Astrocyte (in vitro differentiated cells and primary cell): Measurements from ENCODE around the gene CABP7. TPM values are rescaled to one million over a fixed set of nuclear protein-coding genes. Genes with fewer than 3 reads are reported as not detected.

Experiments
- DNase-seq: peaks from one replicate; pipeline ENCODE4 v3.0.0-alpha.2; 2010; ENCODE audit warnings: low read depth
- FAIRE-seq: peaks from 2 replicates; lab custom pipeline; 2011; peaks lifted over from hg19 to GRCh38; lab: Jason Lieb, UNC
- H2AFZ ChIP-seq: 2 replicates; pipeline ENCODE4 v1.6.0; 2012; ENCODE audit warnings: low read depth, low read length, inconsistent platforms
- H3K27ac ChIP-seq: 2 replicates; pipeline ENCODE4 v1.5.1; 2011; ENCODE audit warnings: low read depth, low read length, inconsistent platforms
- H3K27me3 ChIP-seq: 2 replicates; pipeline ENCODE4 v1.6.0; 2011; ENCODE audit warnings: low read length, inconsistent platforms; ENCODE audit not compliant: insufficient read depth
- H3K36me3 ChIP-seq: 2 replicates; pipeline ENCODE4 v1.5.1; 2011; ENCODE audit warnings: low read length, inconsistent platforms; ENCODE audit not compliant: insufficient read depth
- H3K4me1 ChIP-seq: 2 replicates; pipeline ENCODE4 v1.5.1; 2011; ENCODE audit warnings: low read length, inconsistent platforms; ENCODE audit not compliant: insufficient read depth
- H3K4me2 ChIP-seq: 2 replicates; pipeline ENCODE4 v1.6.0; 2012; ENCODE audit warnings: low read length, inconsistent platforms
- H3K4me3 ChIP-seq: 2 replicates; pipeline ENCODE4 v1.5.1; 2011; ENCODE audit warnings: low read depth, mild to moderate bottlenecking, low read length, inconsistent platforms; ENCODE audit not compliant: insufficient read depth
- H3K79me2 ChIP-seq: 2 replicates; pipeline ENCODE4 v1.6.0; 2012; ENCODE audit warnings: mild to moderate bottlenecking, low read length, inconsistent platforms; ENCODE audit not compliant: insufficient read depth
- H3K9ac ChIP-seq: 2 replicates; pipeline ENCODE4 v1.6.0; 2012; ENCODE audit warnings: mild to moderate bottlenecking, low read length, inconsistent platforms
- H3K9me3 ChIP-seq: 2 replicates; pipeline ENCODE4 v1.5.1; 2012; ENCODE audit warnings: low read depth, mild to moderate bottlenecking, low read length, inconsistent platforms; ENCODE audit not compliant: insufficient read depth
- H4K20me1 ChIP-seq: 2 replicates; pipeline ENCODE4 v1.6.0; 2012; ENCODE audit warnings: low read length, inconsistent platforms; ENCODE audit not compliant: insufficient read depth
- H3K27ac Mint-ChIP-seq: one replicate; pipeline ENCODE4 v1.8.0; 2021; ENCODE audit warnings: mild to moderate bottlenecking, mixed read lengths; ENCODE audit not compliant: unreplicated experiment
- H3K27me3 Mint-ChIP-seq: one replicate; pipeline ENCODE4 v1.8.0; 2021; ENCODE audit warnings: low read depth, mixed read lengths; ENCODE audit not compliant: unreplicated experiment
- H3K36me3 Mint-ChIP-seq: one replicate; pipeline ENCODE4 v1.8.0; 2021; ENCODE audit warnings: low read depth, mixed read lengths; ENCODE audit not compliant: unreplicated experiment
- H3K4me1 Mint-ChIP-seq: one replicate; pipeline ENCODE4 v1.8.0; 2021; ENCODE audit warnings: low read depth, mixed read lengths; ENCODE audit not compliant: unreplicated experiment
- H3K4me3 Mint-ChIP-seq: one replicate; pipeline ENCODE4 v1.8.0; 2021; ENCODE audit warnings: mild to moderate bottlenecking, moderate library complexity, mixed read lengths; ENCODE audit not compliant: unreplicated experiment
- H3K9me3 Mint-ChIP-seq: one replicate; pipeline ENCODE4 v1.8.0; 2021; ENCODE audit warnings: mild to moderate bottlenecking, mixed read lengths; ENCODE audit not compliant: unreplicated experiment
- EZH2 ChIP-seq: IDR thresholded peaks from 2 replicates; pipeline ENCODE4 v1.6.1; 2012; ENCODE audit warnings: mild to moderate bottlenecking, low read length, inconsistent platforms; ENCODE audit not compliant: insufficient read depth
- total RNA-seq: library from RNA; stranded (reverse); gene quantifications from 2 replicates; pipeline ENCODE4 v1.2.1, GENCODE V29; 2021
- TF ChIP-seq, protein P1 (sequence below): IDR thresholded peaks from 2 replicates; pipeline ENCODE4 v1.5.1; 2011; ENCODE audit warnings: low read depth, mild to moderate bottlenecking, inconsistent platforms, low read length, moderate library complexity; ENCODE audit not compliant: insufficient read depth

Gene CABP7
- total RNA-seq, 1 donor from 2014 or later = not detected

DNA sequence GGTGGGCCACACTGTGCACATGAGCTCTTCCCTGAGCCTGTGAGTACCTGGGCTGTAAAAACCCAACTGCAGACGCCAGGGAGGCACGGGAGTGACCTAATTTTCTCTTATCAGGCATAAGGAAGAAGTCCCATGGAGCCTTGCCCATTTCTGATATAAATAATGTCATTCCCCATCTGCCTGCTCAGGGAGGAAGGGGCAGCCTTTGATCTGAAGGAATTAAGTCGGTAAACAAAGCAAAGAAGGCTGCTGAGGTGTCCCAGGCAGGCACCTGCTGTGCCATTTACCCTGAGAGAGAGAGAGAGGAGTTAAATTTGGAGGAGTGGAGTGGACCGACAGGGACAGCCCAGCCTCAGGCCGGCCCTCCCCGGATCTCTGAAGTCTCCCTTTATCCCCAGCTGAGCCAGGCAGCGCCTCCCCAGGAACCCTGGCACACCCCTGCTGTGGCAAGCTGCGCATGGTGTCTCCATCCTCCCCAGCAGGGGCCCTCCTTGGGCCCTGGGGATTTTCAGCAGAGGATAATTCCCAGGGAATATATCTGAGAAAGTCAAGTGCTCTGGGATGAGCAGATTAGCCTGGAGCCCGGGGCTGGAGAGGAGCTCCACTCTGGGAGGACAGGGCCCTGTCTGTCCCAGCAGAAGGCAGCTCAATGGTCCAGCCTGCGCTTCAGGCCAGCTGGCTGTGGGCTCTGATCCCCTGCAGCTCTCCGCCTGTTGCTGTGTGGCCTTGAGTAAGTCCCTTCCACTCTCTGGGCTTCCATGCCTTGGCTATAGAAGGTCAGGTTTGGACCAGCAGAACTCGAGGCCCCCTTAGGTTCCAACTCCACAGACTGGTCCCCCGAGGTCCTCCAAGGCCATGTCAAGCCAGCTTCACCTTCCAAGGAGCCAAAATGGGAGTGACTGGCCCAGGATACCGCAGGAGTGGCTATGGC, 17.5 kb upstream of the CABP7 start:
- Histone ChIP-seq H2AFZ (no peak overlapping the region), H3K4me3 (no peak overlapping the region), H3K4me1 (peaks cover 33% of the 10 kb centered on the region), H3K9me3 (no peaks in the 10 kb centered on the region), H3K27me3 (no peaks in the 10 kb centered on the region), H3K79me2 (no peaks in the 10 kb centered on the region), H3K9ac (no peak overlapping the region), H3K27ac (no peak overlapping the region), H3K36me3 (no peaks in the 10 kb centered on the region), H4K20me1 (peaks cover 25% of the 10 kb centered on the region), H3K4me2 (no peak overlapping the region)
- Mint-ChIP-seq H3K36me3 (no peaks in the 10 kb centered on the region), H3K27ac (no peak overlapping the region), H3K4me3 (no peak overlapping the region), H3K27me3 (peaks cover 34% of the 10 kb centered on the region), H3K9me3 (no peaks in the 10 kb centered on the region), H3K4me1 (peaks cover 3% of the 10 kb centered on the region)
- TF ChIP-seq, protein P1, sequence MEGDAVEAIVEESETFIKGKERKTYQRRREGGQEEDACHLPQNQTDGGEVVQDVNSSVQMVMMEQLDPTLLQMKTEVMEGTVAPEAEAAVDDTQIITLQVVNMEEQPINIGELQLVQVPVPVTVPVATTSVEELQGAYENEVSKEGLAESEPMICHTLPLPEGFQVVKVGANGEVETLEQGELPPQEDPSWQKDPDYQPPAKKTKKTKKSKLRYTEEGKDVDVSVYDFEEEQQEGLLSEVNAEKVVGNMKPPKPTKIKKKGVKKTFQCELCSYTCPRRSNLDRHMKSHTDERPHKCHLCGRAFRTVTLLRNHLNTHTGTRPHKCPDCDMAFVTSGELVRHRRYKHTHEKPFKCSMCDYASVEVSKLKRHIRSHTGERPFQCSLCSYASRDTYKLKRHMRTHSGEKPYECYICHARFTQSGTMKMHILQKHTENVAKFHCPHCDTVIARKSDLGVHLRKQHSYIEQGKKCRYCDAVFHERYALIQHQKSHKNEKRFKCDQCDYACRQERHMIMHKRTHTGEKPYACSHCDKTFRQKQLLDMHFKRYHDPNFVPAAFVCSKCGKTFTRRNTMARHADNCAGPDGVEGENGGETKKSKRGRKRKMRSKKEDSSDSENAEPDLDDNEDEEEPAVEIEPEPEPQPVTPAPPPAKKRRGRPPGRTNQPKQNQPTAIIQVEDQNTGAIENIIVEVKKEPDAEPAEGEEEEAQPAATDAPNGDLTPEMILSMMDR = no peak
- no peak for TF ChIP-seq EZH2
- FAIRE-seq (no peak), DNase-seq (no peak)

DNA sequence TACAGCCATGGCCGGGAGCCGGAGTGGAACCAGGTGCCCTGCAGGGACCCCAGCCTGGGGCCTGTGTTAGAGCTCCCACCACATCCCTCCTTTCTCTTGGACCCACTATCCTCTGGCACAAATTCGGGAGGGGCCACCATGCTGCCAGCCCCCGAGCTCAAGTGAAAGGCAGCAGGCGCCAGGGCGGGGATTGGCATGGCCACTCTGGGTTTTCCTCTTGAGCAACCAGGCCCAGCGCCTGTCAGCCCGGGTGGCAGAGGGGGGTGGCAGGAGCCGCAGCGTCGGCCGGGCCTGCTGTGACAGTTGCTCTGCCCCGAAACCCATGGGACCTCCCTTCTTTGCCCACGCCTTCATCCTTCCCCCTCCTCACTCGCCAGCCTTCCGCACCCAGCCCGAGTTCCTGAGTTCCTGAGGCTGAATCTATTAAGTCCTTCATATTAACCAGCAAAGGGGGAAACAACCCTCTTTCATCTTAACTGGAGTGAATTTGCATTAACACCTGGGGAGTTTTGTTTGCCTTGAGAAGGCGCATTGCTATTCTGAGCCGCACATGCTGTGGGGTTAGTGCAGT, 16.8 kb upstream of the CABP7 start:
- H3K27ac ChIP-seq = no peak overlapping the region

More for the DNA sequence above, 16.8 kb upstream of the CABP7 start:
- Histone ChIP-seq H3K9me3 (no peaks in the 10 kb centered on the region), H3K36me3 (no peaks in the 10 kb centered on the region), H3K9ac (no peak overlapping the region), H3K4me2 (no peak overlapping the region), H3K4me3 (no peak overlapping the region), H4K20me1 (peaks cover 25% of the 10 kb centered on the region), H2AFZ (no peak overlapping the region), H3K4me1 (peaks cover 33% of the 10 kb centered on the region), H3K79me2 (no peaks in the 10 kb centered on the region), H3K27me3 (no peaks in the 10 kb centered on the region)
- FAIRE-seq (no peak), DNase-seq (no peak)
- Mint-ChIP-seq H3K27ac (no peak overlapping the region), H3K36me3 (no peaks in the 10 kb centered on the region), H3K4me1 (peaks cover 3% of the 10 kb centered on the region), H3K9me3 (no peaks in the 10 kb centered on the region), H3K27me3 (peaks cover 41% of the 10 kb centered on the region), H3K4me3 (no peak overlapping the region)
- TF ChIP-seq EZH2 = peak; percentile 40
- TF ChIP-seq, protein P1 = no peak
